Measurements from ENCODE around the gene ACACA.

ACACA gene

DNA sequence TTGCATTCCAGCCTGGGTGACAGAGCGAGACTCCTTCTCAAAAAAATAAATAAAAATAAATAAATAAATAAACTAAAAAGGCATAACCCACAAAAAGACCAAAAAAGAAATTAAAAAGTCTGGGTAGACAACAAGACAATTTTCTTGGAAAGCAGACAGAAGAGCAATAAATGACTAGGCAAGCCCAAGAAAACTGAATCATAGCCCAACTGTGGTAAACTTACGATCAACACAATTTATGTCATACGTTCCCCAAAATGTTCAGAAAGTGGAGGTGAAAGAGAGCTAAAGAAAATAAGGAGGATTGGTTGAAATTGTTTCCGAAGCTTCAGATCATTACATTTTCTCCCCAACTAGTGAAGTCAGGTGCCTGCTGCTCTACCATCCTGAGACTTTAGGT, 62.1 kb downstream of the ACACA start:
- Mint-ChIP-seq H3K9me3 (no peaks in the 10 kb centered on the region), H3K36me3 (ENCODE audit: low read depth) (peaks cover 22% of the 10 kb centered on the region), H3K27ac (peak overlapping the region; percentile 43), H3K4me3 (no peak overlapping the region), H3K27me3 (ENCODE audit: low read depth) (no peaks in the 10 kb centered on the region), H3K4me1 (ENCODE audit: low read depth) (peaks cover 11% of the 10 kb centered on the region)

GRCh38 chr17:37342589-37342988, 64.0 kb downstream of the ACACA start:
- Mint-ChIP-seq H3K9me3 (no peaks in the 10 kb centered on the region), H3K27me3 (ENCODE audit: low read depth) (no peaks in the 10 kb centered on the region), H3K27ac (no peak overlapping the region), H3K4me1 (ENCODE audit: low read depth) (peaks cover 11% of the 10 kb centered on the region), H3K4me3 (no peak overlapping the region), H3K36me3 (ENCODE audit: low read depth) (peaks cover 25% of the 10 kb centered on the region)

- Mint-ChIP-seq H3K4me1 (ENCODE audit: low read depth) (peaks cover 11% of the 10 kb centered on the region), H3K36me3 (ENCODE audit: low read depth) (peaks cover 15% of the 10 kb centered on the region), H3K27me3 (ENCODE audit: low read depth) (no peaks in the 10 kb centered on the region), H3K9me3 (no peaks in the 10 kb centered on the region), H3K4me3 (no peak overlapping the region), H3K27ac (no peak overlapping the region)
Observed at GRCh38 chr17:37340804-37341203, 65.8 kb downstream of the ACACA start.

GRCh38 chr17:37339321-37339720, 67.3 kb downstream of the ACACA start:
- H3K36me3 Mint-ChIP-seq (ENCODE audit: low read depth): peaks cover 6% of the 10 kb centered on the region
- no peak overlapping the region for H3K27ac Mint-ChIP-seq
- no peak overlapping the region for H3K4me3 Mint-ChIP-seq
- H3K27me3 Mint-ChIP-seq (ENCODE audit: low read depth): no peaks in the 10 kb centered on the region
- no peaks in the 10 kb centered on the region for H3K9me3 Mint-ChIP-seq
- peaks cover 3% of the 10 kb centered on the region for H3K4me1 Mint-ChIP-seq (ENCODE audit: low read depth)

DNA sequence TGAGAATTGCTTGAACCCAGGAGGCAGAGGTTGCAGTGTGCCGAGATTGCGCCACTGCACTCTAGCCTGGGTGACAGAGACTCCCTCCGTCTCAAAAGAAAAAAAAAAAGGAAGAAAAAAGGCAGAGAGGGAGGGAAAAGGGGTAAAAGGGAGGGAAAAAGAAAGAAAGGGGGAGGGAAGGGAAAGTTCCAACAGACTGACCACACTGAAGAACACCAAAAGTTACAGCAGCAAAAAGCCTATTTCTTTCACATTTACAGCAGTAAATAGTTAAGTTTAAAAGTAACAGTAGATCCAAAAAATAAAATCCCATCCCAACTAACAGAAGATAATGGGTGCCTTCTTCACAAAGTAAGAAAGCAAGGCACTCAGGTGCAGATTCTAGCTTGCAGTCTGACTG, 67.8 kb downstream of the ACACA start:
- Mint-ChIP-seq H3K9me3 (no peaks in the 10 kb centered on the region), H3K36me3 (ENCODE audit: low read depth) (peaks cover 6% of the 10 kb centered on the region), H3K4me3 (no peak overlapping the region), H3K27me3 (ENCODE audit: low read depth) (no peaks in the 10 kb centered on the region), H3K27ac (no peak overlapping the region), H3K4me1 (ENCODE audit: low read depth) (peaks cover 3% of the 10 kb centered on the region)

DNA sequence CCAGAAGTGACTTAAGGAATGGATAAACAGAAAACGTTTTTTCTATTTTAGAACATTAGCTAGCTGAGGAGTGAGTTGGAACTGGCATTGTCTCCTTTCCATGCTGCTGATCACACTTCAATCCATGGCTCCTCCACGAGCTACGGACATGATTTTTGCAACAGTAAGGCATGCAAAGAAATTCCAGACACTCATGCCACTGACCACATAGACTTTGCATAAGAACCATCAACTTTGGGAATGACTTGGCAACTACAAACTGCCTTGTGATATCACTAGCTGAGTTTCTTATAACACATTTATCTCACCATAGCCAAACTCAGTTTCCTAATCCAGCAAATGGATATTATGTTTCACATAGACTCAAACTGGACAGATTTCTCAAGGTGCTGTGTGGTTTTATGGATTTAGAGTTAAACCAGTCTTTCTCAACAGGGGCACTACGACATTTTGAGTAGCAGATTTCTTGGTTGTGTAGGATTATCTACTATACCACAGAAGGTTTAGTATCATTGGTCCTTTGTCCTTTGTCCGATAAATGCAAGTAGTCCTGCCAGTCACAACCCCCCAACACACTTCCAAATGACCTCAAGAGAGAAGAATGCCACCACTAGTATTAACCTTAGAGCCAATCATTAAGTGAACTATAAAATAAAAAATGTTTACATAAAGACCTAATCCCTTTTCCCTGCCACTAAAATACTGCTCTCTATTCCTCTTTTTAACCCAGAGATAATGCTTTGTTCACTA, 79.1 kb downstream of the ACACA start:
- Mint-ChIP-seq H3K4me1 (ENCODE audit: low read depth) (no peaks in the 10 kb centered on the region), H3K9me3 (no peaks in the 10 kb centered on the region), H3K27ac (no peak overlapping the region), H3K36me3 (ENCODE audit: low read depth) (peaks cover 15% of the 10 kb centered on the region), H3K27me3 (ENCODE audit: low read depth) (no peaks in the 10 kb centered on the region), H3K4me3 (no peak overlapping the region)

- H3K27me3 Mint-ChIP-seq (ENCODE audit: low read depth): no peaks in the 10 kb centered on the region
- no peaks in the 10 kb centered on the region for H3K9me3 Mint-ChIP-seq
- H3K4me3 Mint-ChIP-seq: no peak overlapping the region
- peaks cover 8% of the 10 kb centered on the region for H3K36me3 Mint-ChIP-seq (ENCODE audit: low read depth)
- no peak overlapping the region for H3K27ac Mint-ChIP-seq
- no peaks in the 10 kb centered on the region for H3K4me1 Mint-ChIP-seq (ENCODE audit: low read depth)
Observed at GRCh38 chr17:37322826-37323561, 83.6 kb downstream of the ACACA start.

- no peak overlapping the region for H3K27ac Mint-ChIP-seq
- no peak overlapping the region for H3K4me3 Mint-ChIP-seq
Observed at GRCh38 chr17:37322106-37322505, 84.5 kb downstream of the ACACA start.

GRCh38 chr17:37318931-37319594, 87.6 kb downstream of the ACACA start:
- no peak overlapping the region for H3K4me3 Mint-ChIP-seq
- H3K27ac Mint-ChIP-seq: no peak overlapping the region
- H3K36me3 Mint-ChIP-seq (ENCODE audit: low read depth): peaks cover 7% of the 10 kb centered on the region
- H3K4me1 Mint-ChIP-seq (ENCODE audit: low read depth): no peaks in the 10 kb centered on the region
- no peaks in the 10 kb centered on the region for H3K27me3 Mint-ChIP-seq (ENCODE audit: low read depth)
- no peaks in the 10 kb centered on the region for H3K9me3 Mint-ChIP-seq

More at GRCh38 chr17:37322106-37322505, 84.5 kb downstream of the ACACA start:
- Mint-ChIP-seq H3K9me3 (no peaks in the 10 kb centered on the region), H3K4me1 (ENCODE audit: low read depth) (no peaks in the 10 kb centered on the region), H3K27me3 (ENCODE audit: low read depth) (no peaks in the 10 kb centered on the region), H3K36me3 (ENCODE audit: low read depth) (peaks cover 8% of the 10 kb centered on the region)

DNA sequence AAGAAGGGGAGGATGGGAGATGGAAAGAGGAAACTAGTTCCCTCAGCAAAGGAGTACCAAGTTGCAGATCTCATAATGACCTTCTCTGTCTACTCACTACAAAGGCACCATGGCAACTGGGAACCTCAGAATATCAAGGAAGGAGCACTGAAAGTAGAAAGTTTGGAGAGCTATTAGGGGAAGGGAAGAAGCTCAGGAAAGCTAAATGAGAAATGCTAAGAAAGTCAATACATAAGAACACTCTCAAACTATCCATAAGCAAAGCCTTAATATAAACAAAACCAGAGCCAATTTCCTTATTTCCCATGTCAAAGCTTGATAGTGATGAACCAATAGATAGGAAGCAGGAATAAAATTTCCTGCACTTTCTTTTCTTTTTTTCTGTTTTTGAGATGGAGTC, 88.8 kb downstream of the ACACA start:
- Mint-ChIP-seq H3K27ac (no peak overlapping the region), H3K27me3 (ENCODE audit: low read depth) (no peaks in the 10 kb centered on the region), H3K4me3 (no peak overlapping the region), H3K4me1 (ENCODE audit: low read depth) (no peaks in the 10 kb centered on the region), H3K9me3 (no peaks in the 10 kb centered on the region), H3K36me3 (ENCODE audit: low read depth) (peaks cover 5% of the 10 kb centered on the region)

GRCh38 chr17:37315601-37316000, 91.0 kb downstream of the ACACA start:
- no peak overlapping the region for H3K4me3 Mint-ChIP-seq
- no peaks in the 10 kb centered on the region for H3K27me3 Mint-ChIP-seq (ENCODE audit: low read depth)
- peaks cover 11% of the 10 kb centered on the region for H3K36me3 Mint-ChIP-seq (ENCODE audit: low read depth)
- H3K27ac Mint-ChIP-seq: no peak overlapping the region
- H3K9me3 Mint-ChIP-seq: no peaks in the 10 kb centered on the region
- H3K4me1 Mint-ChIP-seq (ENCODE audit: low read depth): peaks cover 2% of the 10 kb centered on the region

- Mint-ChIP-seq H3K4me3 (no peak overlapping the region), H3K4me1 (ENCODE audit: low read depth) (peaks cover 2% of the 10 kb centered on the region), H3K27ac (no peak overlapping the region), H3K27me3 (ENCODE audit: low read depth) (no peaks in the 10 kb centered on the region), H3K9me3 (no peaks in the 10 kb centered on the region), H3K36me3 (ENCODE audit: low read depth) (peaks cover 11% of the 10 kb centered on the region)
Observed at GRCh38 chr17:37312137-37312923, 94.3 kb downstream of the ACACA start.

DNA sequence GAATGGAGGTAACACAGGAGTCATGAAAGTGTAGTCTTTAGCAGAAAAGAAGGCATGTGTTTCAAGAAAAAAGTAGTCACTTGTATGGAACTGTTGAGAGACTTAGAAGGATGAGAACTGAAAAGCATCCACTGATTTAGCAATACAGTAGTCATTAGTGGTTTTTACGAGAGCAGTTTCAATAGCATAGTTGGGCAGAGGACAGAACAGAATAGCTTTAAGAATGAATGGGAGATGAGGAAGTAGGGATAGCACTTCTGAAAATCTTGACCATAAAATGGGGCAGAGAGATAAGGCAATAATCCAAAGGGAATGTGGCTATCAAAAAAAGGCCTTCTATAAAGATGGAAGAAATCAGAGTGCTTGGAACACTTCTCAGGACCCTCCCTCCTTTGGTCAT, 95.7 kb downstream of the ACACA start:
- Mint-ChIP-seq H3K4me1 (ENCODE audit: low read depth) (peaks cover 2% of the 10 kb centered on the region), H3K27me3 (ENCODE audit: low read depth) (no peaks in the 10 kb centered on the region), H3K36me3 (ENCODE audit: low read depth) (peaks cover 11% of the 10 kb centered on the region), H3K27ac (no peak overlapping the region), H3K9me3 (no peaks in the 10 kb centered on the region), H3K4me3 (no peak overlapping the region)

- Mint-ChIP-seq H3K27ac (no peak overlapping the region), H3K4me1 (ENCODE audit: low read depth) (peaks cover 2% of the 10 kb centered on the region), H3K9me3 (no peaks in the 10 kb centered on the region), H3K36me3 (ENCODE audit: low read depth) (peaks cover 8% of the 10 kb centered on the region), H3K27me3 (ENCODE audit: low read depth) (no peaks in the 10 kb centered on the region), H3K4me3 (no peak overlapping the region)
Observed at GRCh38 chr17:37309051-37309450, 97.6 kb downstream of the ACACA start.

All from T-helper 1 cell treated with Interleukin-12 subunit alpha and Interleukin-12 subunit beta and Interleukin-4 antibody, amounts not matched to agents 30 μg/mL and 1 μg/mL, for 36 hours (primary cell).